Stimulated activated CD8-positive, alpha-beta memory T cell treated with anti-CD3 and anti-CD28 coated beads, Interleukin-12 subunit alpha, Interleukin-12 subunit beta, amount 100 ng/mL, for 24 hours (primary cell): ENCODE results near the gene FRAT2.

Experiments
- DNase-seq: peaks from one replicate; pipeline ENCODE4 v3.0.0-alpha.2; 2020; ENCODE audit errors: extremely low read depth

FRAT2 gene

DNA sequence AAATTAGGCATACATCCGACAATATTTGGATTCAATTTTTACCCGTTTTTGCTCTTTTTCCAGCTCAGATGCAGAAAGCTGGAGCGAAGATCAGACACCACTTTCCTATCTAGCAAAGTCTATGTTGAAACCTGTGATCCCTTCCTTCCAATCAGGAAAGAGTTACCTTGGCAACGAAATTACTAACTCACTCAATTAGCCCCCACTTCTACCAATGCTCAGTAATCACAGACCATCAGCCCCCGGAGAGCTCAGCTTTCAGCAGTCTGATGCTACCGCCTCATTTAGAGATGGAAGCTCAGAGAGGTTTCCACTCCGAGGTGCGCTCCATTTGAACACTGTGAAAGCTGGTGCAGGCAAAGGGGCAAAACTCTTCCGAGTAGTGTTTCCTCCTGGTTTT is 8.8 kb downstream of the FRAT2 start:
- no peak for DNase-seq

DNA sequence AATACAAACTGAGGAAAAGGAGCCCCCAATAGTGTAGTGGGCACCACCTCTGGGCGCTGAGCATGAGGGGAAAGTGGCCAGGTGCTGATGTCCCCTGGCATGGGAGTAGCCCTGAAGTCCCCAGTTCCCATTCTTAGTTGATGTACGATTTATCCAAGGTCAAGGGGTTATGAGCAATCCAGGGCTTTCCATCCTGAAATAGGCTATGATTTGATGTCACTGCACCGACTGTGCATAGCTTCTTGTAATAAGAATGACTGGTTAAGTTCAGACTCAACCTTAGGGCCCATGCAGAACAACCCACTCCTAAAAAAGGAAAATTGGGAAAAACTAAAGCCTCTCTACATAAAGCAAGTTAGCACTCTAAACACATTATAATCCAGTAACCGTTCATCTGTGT is 11.0 kb downstream of the FRAT2 start:
- DNase-seq = no peak

GRCh38 chr10:97321804-97322190 is 12.7 kb downstream of the FRAT2 start:
- no peak for DNase-seq

DNA sequence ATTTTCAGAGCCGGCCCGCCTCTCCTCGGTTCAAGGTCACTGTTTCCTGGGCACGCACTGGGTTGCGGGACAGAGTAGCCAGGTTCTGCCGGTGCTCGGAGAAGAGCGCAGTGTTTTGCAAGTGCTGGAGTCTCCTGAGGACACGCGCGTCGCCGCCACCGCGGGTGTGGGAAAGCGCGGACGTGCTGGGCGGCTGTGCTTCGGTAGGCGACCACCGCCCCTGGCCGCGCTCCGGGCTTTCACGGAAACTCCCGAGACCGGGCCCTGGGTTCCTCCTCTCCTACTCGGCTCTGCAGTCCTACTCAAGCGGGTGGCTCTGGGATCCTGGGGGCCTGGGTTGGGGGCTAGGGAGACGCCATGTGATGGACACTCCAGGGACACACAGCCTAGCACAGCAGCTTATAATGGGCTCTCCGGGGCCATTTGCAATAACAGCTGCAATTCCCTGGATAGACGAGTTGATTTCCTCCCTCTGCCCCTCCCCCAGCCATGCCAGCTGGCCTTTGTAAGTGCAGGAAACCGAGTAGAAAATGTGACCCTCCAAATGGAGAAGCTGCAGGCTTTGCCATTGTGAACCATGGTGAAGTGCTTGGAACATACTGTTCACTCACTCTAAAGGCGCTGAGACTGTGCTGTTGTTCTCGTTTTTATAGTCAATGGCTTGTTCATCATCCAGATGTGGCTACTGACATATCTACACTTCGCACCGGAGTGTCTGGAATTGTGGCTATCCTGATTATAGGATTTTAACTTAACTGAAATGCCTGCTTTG is 13.3 kb downstream of the FRAT2 start:
- DNase-seq = no peak

DNA sequence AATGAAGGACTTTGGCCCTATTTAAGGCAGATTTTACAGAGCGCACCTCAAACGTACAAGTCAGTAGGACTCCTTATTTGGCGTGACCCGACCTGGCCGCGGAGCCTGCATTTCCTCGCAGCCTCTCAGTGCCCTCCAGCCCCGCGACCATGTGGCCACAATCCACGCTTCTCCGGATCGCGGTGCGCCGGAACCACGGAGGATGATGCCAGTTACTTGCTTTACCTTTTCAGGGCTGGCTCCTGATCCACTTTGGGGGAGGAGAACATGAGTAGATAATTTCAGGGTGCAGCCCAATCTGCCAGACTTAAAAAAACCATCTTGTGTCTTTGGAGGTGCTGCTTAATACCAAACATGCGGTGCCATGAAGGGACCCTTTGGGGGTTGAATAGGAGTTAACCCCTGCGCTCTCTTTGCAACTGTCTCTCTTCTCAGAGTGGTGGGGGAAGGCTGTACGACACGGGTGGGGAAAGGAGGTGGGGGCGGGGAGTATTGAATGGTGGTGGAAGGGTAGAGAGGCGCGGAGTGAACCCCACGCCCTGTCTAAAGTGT is 14.0 kb downstream of the FRAT2 start:
- no peak for DNase-seq

- no peak for DNase-seq
These were observed 14.7 kb downstream of the FRAT2 start for GRCh38 chr10:97319671-97320479.

GRCh38 chr10:97318772-97319651 is 15.5 kb downstream of the FRAT2 start, which contains the start of gene FRAT1:
Gene FRAT1, plus strand, starts transcription at chr10:97319271. Its CDS starts 183 bp downstream, at chr10:97319454.
- DNase-seq = peak; percentile 62

GRCh38 chr10:97314671-97315070 is 19.9 kb downstream of the FRAT2 start:
- DNase-seq = no peak

DNA sequence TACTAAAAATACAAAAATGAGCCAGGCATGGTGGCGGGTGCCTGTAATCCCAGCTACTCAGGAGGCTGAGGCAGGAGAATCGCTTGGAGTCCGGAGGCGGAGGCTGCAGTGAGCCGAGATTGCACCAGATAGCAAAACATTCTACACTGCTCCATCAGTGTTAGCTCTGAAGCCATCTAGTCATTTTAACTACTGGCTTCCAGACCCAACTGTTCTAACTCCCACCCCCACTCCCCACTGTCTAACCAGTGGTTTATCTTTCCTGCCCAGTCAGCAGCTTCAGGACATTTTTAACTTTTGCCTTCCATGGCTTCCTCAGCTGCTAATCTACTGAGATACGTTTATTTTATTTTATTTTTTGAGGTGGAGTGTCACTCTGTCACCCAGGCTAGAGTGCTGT is 21.6 kb downstream of the FRAT2 start:
- no peak for DNase-seq

DNA sequence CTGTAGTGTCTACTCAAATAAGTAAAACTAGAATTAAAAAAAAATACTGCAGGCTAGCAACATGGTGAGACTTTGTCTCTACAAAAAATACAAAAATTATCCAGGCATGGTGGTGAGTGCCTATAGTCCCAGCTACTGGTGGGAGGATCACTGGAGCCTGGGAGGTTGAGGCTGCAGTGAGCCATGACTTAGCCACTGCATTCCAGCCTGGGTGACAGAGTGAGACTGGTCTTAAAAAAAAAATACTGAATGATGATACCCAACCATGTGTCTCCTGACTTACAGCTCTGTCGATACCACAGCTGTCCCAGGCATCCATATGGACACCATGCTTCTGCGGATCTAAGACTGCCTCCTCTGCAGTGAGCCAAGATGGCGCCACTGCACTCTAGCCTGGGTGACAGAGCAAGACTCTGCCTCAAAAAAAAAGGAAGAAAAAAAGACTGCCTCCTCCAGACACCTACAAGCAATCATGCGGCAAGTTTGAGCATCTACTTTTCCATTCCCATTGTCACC is 23.4 kb downstream of the FRAT2 start:
- DNase-seq = no peak

DNA sequence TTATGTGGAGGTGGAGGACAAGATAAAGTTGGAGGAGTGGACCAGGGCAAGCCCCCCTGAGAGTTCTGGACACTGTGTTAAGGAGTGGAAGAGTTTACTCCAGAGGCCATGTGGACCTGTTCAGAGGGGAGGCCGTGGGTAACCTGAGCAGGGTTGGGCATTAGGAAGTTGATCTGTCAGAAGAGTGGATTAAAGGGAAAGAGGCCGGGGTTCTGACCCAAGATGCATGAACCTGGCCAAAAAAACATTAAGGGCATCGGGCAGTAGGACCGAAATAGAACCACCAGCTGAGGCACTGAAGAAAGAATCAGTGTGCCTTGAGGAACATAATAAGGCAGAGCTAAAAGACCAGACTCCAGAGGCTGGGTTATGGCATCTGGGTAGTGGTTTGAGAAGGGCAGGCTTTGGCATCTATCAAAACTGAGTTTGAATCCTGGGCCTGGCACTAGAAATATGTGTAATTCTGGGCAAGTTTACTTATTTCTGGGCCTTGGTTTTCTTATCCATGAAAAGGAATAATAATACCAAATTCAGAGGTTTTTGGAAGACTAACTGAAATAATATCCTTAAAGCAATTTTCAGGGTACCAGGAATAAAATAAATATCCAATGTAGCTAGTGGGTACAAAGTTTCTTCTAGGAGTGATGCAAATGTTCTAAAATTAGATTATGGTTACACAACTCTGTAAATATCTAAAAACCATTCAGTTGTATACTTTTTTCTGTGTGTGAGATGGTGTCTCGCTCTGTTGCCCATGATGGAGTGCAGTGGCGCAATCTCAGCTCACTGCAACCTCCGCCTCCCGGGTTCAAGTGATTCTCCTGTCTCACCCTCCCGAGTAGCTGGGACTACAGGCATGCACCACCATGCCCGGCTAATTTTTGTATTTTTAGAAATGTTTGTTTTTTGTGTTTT is 26.4 kb downstream of the FRAT2 start:
- no peak for DNase-seq

GRCh38 chr10:97307441-97307840 is 27.1 kb downstream of the FRAT2 start:
- DNase-seq = no peak

GRCh38 chr10:97302088-97302791 is 32.3 kb downstream of the FRAT2 start:
- no peak for DNase-seq

- no peak for DNase-seq
These were observed 33.5 kb downstream of the FRAT2 start for GRCh38 chr10:97300980-97301379.

DNA sequence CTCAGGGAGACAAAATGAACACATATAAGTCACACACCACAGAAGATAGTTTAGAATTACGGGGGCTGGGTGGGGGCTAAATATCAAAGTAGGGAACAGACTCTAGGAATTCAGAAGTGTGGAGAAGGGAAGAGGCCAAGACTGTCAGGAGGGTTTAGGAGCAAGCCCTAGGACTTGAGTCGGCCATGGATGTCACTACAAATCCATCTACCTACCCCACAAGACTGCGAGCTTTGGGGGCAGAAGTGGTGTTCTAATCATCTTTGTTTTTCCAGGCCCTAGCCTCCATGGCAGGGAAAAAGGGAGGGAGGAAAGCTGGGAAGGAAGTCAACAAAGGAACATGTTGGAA is 36.3 kb downstream of the FRAT2 start:
- no peak for DNase-seq

DNA sequence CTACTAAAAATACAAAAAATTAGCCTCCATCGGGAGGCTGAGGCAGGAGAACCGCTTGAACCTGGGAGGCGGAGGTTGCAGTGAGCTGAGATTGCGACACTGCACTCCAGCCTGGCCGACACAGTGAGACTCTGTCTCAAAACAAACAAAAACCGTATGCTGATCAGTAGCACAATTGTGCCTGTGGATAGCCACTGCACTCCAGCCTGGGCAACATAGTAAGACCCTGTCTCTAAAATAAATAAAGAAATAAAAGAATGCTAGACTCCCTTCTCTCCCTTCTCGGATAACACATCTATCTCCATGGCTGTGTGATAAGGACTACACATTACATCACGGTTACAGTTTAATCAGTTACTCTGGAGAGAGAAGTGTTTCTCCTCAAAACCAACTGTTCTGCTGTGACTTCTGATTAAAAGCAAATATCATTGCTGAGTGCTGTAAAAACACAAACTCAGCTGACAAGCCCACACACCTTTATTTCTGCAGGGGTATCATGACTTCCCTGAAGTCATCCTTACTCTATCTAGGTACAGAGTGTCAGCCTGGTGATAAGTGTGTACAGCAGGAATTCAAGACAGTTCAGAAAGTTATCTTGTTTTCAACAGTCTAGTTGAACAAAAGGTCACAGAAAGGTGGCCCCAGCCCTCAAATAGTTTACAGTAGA is 36.8 kb downstream of the FRAT2 start:
- DNase-seq = no peak

DNA sequence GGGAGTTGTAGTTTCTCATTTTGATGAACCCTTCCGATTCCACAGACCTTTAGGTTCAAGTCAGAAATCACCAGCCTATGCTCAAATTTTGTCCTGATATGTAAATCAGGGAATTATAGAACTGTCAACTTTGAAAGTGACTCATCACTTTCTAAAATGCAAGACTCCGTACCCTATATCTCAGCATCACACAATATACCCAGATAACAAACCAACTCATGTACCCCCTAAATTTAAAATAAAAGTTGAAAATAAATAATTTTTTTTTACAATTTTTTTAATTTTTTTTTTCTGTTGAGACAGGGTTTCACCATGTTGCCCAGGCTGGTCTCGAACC is 41.7 kb downstream of the FRAT2 start:
- DNase-seq = no peak

DNA sequence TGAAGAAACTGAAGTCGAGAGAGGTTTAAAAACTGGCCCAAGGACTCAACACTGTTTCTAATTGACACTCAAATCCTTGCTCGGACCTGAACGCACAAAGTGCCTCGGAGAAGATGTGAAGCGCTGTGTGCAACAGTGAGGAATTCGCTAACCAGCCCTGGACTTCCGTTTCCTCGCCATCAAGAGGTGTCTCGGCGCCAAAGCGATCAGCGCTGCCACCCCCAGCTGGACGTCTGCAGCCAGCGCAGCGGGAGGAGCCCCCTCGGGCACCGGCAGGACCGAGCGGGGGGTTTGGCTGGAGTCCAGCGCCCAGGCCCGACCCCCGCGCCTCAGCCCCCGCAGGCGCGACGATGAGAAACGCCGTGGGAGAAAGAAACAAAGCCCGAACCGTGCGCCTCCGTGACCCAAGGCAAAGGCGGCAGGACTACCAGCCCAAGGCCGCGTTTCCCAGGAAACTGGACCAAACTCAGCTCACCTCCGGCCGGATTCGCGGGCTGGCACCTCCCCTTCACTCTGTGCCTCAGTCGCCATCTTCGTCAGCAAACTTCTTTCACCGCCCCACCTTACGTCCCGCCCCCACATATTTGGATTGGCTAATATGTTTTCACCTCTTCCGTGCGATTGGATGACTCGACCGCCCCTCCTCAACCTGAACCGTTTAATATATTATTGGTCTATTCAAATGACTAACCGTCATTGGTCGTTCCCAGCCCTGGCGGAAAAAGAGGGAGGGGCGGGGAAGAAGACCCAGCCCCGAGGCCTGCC is 42.2 kb downstream of the FRAT2 start, which contains the start of gene ARHGAP19:
ARHGAP19 (minus strand) TSS at position 541 of the 765 bp plus-strand sequence; CDS start at position 531, 10 bp downstream.
- peak; percentile 89 for DNase-seq
